ES-I3 (cell line): ENCODE measurements around the gene GPR137.

Experiments
- H3K36me3 ChIP-seq: 2 replicates; pipeline ENCODE4 v1.6.1; 2013; ENCODE audit warnings: mild to moderate bottlenecking, low read length, control low read depth, moderate library complexity; ENCODE audit not compliant: insufficient read depth
- H3K4me1 ChIP-seq: 2 replicates; pipeline ENCODE4 v1.6.1; 2013; ENCODE audit warnings: mild to moderate bottlenecking, control low read depth, low read length; ENCODE audit not compliant: insufficient read depth
- H3K9ac ChIP-seq: 2 replicates; pipeline ENCODE4 v1.6.1; 2013; ENCODE audit warnings: low read depth, mild to moderate bottlenecking, low read length, moderate library complexity
- H3K9me3 ChIP-seq: 2 replicates; pipeline ENCODE4 v1.6.1; 2013; ENCODE audit warnings: mild to moderate bottlenecking, low read length, moderate library complexity; ENCODE audit not compliant: control insufficient read depth, insufficient read depth

GPR137 gene

GRCh38 chr11:64253481-64253880 lies 32.2 kb upstream of the GPR137 start:
- Histone ChIP-seq H3K4me1 (peaks cover 23% of the 10 kb centered on the region), H3K9ac (no peak overlapping the region), H3K9me3 (no peaks in the 10 kb centered on the region), H3K36me3 (peaks cover 7% of the 10 kb centered on the region)

GRCh38 chr11:64254326-64254725 lies 31.3 kb upstream of the GPR137 start:
- H3K9ac ChIP-seq: no peak overlapping the region
- H3K9me3 ChIP-seq: no peaks in the 10 kb centered on the region
- peaks cover 7% of the 10 kb centered on the region for H3K36me3 ChIP-seq
- peaks cover 16% of the 10 kb centered on the region for H3K4me1 ChIP-seq

GRCh38 chr11:64255135-64256128 lies 30.2 kb upstream of the GPR137 start:
- H3K4me1 ChIP-seq: peaks cover 6% of the 10 kb centered on the region; the same call in 1 of the 2 replicates
- no peak overlapping the region for H3K9ac ChIP-seq

GRCh38 chr11:64256300-64256699 lies 29.3 kb upstream of the GPR137 start:
- Histone ChIP-seq H3K9ac (no peak overlapping the region), H3K36me3 (peaks cover 7% of the 10 kb centered on the region), H3K9me3 (no peaks in the 10 kb centered on the region), H3K4me1 (0 out of 2 replicates have a peak, but pooled peaks cover 3% of the 10 kb centered on the region)

More at GRCh38 chr11:64255135-64256128, 30.2 kb upstream of the GPR137 start:
- Histone ChIP-seq H3K36me3 (peaks cover 7% of the 10 kb centered on the region), H3K9me3 (no peaks in the 10 kb centered on the region)

- peaks cover 3% of the 10 kb centered on the region; the same call in 1 of the 2 replicates for H3K4me1 ChIP-seq
- no peaks in the 10 kb centered on the region for H3K9me3 ChIP-seq
- H3K36me3 ChIP-seq: peaks cover 11% of the 10 kb centered on the region
- H3K9ac ChIP-seq: no peak overlapping the region
Measured at GRCh38 chr11:64258356-64258755, 27.3 kb upstream of the GPR137 start.

GRCh38 chr11:64258946-64259532 lies 26.6 kb upstream of the GPR137 start:
- H3K36me3 ChIP-seq: peaks cover 11% of the 10 kb centered on the region
- no peak overlapping the region for H3K9ac ChIP-seq
- H3K9me3 ChIP-seq: no peaks in the 10 kb centered on the region
- peaks cover 9% of the 10 kb centered on the region; the same call in 1 of the 2 replicates for H3K4me1 ChIP-seq

- no peak overlapping the region for H3K9ac ChIP-seq
- peaks cover 11% of the 10 kb centered on the region for H3K36me3 ChIP-seq
- H3K4me1 ChIP-seq: peaks cover 9% of the 10 kb centered on the region; the same call in 1 of the 2 replicates
- H3K9me3 ChIP-seq: no peaks in the 10 kb centered on the region
Measured at GRCh38 chr11:64259533-64260067, 26.0 kb upstream of the GPR137 start.

GRCh38 chr11:64260147-64260708 lies 25.4 kb upstream of the GPR137 start:
- peaks cover 11% of the 10 kb centered on the region for H3K36me3 ChIP-seq
- H3K9ac ChIP-seq: no peak overlapping the region
- no peaks in the 10 kb centered on the region for H3K9me3 ChIP-seq
- H3K4me1 ChIP-seq: peaks cover 9% of the 10 kb centered on the region; the same call in 1 of the 2 replicates

- peaks cover 9% of the 10 kb centered on the region; the same call in 1 of the 2 replicates for H3K4me1 ChIP-seq
- H3K36me3 ChIP-seq: peaks cover 4% of the 10 kb centered on the region
- no peaks in the 10 kb centered on the region for H3K9me3 ChIP-seq
- no peak overlapping the region for H3K9ac ChIP-seq
Measured at GRCh38 chr11:64261556-64262080, 24.0 kb upstream of the GPR137 start.

- Histone ChIP-seq H3K4me1 (peaks cover 9% of the 10 kb centered on the region; the same call in 1 of the 2 replicates), H3K9me3 (no peaks in the 10 kb centered on the region), H3K9ac (no peak overlapping the region), H3K36me3 (peaks cover 4% of the 10 kb centered on the region)
Measured at GRCh38 chr11:64262271-64263002, 23.2 kb upstream of the GPR137 start.

GRCh38 chr11:64263021-64263946 lies 22.4 kb upstream of the GPR137 start:
- peaks cover 11% of the 10 kb centered on the region; the same call in 1 of the 2 replicates for H3K4me1 ChIP-seq
- no peak overlapping the region for H3K9ac ChIP-seq
- H3K36me3 ChIP-seq: peaks cover 4% of the 10 kb centered on the region
- H3K9me3 ChIP-seq: no peaks in the 10 kb centered on the region

GRCh38 chr11:64263947-64264317 lies 21.7 kb upstream of the GPR137 start:
- Histone ChIP-seq H3K4me1 (peaks cover 14% of the 10 kb centered on the region; the same call in 1 of the 2 replicates), H3K9ac (no peak overlapping the region), H3K9me3 (no peaks in the 10 kb centered on the region), H3K36me3 (peaks cover 4% of the 10 kb centered on the region)
